Limb (tissue), 2 donors: ENCODE results near the gene ANKS1A.
"Not testable (repeated sequence)": the region's sequence is repeated elsewhere in the genome, so short reads cannot be mapped to it uniquely, and the experiment has no call there.

Source experiments
- DNase-seq, 2 donors: peaks; one replicate each; pipeline ENCODE4 v3.0.0-alpha.2; 2016; ENCODE audit errors: extremely low spot score in 2 of 2

The ANKS1A gene

DNA sequence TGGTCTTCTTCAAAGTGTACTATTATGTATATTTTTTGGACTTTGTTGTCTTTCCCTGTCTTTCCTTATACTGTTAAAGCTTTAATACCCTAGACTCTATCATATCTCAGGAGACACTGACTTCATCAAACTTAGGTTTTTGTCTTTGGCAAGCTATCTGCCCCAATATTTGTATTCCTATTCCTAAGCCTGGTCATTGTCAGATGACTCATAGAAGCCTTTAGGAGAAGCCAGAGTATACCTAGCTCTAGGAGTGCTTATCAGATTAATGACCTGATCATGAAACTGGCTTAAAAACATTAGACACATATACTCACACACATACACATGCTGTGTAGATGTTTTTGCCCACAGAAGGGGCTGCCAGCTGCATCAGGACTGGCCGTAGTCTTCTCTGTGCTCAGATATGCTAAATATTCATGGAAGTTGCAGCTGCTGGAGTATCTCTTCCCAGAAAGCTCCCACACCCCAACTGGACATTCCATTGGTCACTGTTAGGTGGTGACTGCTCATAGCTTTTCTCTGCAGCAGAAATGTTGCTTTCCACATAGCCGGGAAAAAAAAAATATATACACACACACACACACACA, 102.0 kb downstream of the ANKS1A start:
- no peak for DNase-seq

DNA sequence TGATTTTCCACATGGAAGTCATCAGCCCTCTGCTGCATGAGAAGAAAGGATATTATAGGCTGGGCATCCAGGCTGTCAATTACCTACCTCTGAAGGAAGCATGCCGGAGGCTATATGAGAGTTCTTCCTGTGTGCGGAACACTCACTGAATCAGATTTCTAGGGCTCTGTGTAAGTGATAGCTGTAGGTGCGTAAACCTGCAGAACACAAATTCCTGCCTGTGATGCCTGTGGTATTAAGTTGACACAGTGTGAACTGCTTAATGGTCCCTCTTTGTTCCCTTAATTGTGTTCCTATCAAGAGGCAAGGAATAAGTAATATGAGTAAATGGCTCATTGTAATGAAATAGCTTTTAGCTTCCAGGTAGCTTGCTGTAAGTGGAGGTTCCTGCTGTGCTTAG, 103.3 kb downstream of the ANKS1A start:
- DNase-seq: no peak

DNA sequence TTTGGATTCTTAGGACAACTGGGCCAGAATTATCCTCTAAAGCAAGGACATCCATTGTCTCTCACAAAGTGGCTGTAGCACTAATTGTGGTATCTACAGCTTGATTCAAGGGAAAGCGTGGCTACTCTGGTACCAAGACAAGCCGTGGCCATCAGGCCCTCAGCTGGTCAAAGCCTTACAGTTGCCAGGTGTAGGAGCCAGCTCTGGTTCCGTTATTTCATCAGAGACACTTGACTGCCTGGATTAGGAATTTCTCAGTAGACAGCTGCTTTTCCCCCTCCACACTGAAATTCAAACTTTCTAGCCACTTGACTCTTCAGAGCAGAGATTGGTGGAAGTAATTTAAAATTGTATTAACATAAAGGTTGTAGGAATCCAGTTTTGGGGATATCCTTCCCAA, 104.2 kb downstream of the ANKS1A start:
- no peak for DNase-seq

DNA sequence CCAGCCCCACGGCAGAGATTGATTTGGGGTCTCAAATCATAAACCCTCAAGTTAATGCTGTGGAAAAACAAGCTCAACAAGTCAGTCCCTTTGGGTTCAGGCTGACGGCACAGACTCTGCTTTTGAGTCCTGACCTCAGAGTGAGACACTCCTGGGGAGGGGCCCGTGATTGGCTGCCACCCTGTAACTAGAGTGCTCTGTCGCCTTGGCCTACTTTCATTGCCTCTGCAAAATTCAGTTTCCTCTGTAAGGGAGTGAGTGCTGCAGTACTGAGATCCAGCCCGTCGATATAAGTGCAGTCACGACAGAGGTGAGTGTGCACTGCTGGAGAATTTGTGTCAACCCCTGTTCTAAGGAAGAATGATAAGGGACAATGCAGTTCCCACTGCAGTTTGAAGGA, 105.6 kb downstream of the ANKS1A start:
- no peak for DNase-seq

DNA sequence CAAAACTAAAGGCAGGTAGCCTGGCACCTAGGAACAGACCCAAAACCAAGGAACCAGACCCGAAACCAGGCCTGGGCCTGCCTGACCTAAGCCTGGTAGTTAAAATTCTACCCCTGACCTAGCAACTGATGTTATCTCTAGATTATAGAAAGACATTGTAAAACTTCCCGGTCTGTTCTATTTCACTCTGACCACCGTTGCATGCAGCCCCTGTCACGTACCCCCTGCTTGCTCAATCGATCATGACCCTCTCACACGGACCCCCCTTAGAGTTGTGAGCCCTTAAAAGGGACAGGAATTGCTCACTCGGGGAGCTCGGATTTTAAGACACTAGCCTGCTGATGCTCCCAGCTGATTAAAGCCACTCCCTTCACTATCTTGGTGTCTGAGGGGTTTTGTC, 109.4 kb downstream of the ANKS1A start:
- DNase-seq: not testable (repeated sequence)

DNA sequence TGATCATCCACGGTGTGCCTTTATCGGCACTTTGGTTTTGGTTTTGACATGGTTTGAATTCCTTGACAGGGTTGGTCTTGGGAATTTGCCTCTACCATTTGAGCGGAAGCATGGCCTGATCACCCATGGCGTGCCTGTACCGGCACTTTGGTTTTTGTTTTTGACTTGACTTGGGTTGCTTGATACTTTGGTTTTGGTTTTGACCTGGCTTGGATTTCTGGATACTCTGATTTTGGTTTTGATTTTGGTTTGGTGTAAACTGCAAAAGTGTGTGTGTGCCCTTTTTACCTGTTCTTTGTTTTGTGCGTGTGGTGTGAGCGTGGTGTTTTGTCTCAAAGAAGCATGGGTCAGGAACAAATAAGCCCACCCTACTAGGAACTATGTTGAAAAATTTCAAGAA, 110.1 kb downstream of the ANKS1A start:
- DNase-seq: not testable (repeated sequence)

DNA sequence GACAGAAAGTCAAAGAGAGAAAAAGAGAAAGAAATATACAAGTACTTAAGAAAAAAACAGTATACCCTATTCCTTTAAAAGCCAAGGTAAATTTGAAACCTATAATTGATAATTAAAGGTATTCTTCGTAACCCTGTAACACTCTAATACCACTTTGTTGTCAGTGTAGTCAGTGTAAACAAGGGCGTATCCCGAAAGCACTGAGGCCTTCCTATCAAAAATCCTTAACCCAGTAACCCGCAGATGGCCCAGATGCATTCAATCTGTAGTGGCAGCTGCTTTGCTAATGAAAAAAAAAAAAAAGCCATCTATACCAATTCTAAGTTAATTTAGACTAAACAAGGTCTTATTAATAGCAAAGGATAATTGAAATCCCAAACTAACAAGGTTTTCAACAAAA, 110.9 kb downstream of the ANKS1A start:
- not testable (repeated sequence) for DNase-seq

DNA sequence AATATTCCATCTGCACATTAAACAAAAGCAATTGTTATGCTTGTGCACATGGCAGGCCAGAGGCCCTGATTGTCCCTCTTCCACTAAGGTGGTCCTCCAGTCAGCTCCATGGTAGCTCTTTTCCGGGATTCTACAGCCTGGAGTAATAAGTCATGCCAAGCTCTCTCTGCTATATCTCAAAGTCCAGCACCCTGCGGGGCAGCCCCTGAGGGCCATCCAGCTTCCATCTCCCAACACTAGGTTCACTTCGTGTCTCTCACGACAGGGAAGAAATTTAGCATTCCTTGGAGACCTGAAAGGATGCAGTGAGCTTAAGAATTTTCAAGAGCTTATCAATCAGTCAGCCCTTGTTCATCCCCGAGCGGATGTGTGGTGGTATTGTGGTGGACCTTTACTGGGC, 112.3 kb downstream of the ANKS1A start:
- DNase-seq: not testable (repeated sequence)

DNA sequence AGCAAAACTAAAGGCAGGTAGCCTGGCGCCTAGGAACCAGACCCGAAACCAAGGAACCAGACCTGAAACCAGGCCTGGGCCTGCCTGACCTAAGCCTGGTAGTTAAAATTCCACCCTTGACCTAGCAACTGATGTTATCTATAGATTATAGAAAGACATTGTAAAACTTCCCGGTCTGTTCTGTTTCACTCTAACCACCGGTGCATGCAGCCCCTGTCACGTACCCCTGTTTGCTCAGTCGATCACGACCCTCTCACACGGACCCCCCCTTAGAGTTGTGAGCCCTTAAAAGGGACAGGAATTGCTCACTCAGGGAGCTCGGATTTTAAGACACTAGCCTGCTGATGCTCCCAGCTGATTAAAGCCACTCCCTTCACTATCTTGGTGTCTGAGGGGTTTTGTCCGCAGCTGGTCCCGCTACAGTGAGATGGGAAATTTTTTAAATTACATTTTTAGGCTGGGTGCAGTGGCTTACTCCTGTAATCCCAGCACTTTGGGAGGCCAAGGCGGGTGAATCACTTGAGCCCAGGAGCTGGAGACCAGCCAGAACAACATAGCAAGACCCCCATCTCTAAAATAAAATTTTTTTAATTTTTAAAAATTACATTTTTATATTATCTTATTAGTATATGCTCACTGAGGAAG, 115.0 kb downstream of the ANKS1A start:
- DNase-seq: not testable (repeated sequence)

DNA sequence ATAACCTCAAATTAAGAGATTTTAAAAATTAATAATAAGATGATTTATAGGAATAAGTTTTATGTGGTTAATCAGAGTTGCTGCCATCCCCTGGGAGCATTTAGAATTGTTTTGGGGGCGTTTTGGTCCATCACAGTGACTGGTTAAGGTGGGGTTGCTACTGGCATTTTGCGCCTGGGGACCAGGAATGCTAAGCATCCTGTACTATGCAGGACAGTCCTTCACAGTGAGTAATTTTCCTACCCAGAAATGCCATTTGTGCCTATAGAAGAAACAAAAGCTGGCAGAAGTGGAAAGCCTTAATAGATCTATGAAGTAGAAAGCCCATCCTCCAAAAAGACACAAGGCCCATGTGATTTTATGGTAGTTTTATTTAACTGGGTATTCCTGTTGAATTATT, 118.0 kb downstream of the ANKS1A start:
- DNase-seq: no peak

DNA sequence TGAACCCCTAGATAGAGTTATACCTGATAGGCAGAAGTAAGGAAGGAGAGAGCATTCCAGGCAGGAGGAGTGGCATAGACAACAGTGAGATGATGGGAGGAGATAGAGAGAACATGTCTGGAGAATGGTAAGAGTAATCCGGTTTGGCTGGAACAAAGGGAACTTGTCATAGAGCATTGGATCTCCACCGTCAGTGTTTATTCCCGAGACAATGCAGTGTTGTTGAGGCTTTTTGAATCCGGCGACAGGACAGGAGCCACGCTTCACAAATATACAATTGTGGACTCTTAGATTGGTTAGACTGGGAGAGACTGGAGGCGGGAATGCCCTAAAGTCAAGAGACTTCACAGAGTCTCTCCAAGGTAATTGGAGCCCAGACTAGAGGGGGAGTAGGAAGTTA, 119.8 kb downstream of the ANKS1A start:
- no peak for DNase-seq

DNA sequence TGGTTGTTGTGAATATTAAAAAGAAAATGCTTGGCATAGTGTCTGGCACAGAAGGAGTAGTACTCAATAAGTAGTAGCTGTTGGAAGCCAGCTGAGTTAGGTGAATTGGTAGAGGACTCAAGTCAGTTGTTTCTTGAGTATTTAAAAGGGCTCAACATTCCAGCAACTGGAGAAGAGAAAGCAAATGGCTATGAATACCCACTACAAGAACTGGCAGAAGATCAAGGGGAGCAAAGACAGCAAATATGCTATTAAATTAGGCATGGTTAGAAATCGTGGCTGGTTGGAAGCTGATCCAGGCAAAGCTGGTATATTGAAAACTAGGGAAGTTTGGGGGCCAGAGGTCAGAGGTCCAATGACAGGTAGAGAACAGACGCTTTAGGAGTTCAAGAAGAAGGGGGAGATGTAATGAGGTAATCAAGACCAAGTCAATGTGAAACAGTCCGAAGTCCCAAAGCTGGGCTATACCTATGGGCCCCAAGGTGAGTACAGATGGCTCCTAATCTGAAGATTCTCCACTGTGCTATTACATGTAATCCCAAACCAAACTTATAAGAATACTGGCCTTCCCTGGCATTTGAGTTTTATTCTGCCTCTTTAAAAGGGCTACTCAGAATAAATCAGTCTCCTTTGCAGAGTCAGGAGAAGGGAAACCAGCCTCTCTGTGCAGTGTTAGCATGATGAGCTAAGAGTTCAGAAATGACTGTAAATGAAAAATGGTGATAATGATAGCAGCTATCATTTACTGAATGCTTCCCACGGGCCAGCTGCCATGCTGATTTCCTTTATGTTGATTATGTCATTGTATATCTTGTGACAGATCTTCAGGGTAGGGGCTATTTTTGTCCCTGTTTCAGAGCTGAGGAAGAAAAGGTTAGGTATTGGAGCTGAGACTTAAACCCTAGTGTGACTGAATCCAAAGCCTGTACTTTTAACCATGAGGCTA, 122.3 kb downstream of the ANKS1A start:
- no peak for DNase-seq

DNA sequence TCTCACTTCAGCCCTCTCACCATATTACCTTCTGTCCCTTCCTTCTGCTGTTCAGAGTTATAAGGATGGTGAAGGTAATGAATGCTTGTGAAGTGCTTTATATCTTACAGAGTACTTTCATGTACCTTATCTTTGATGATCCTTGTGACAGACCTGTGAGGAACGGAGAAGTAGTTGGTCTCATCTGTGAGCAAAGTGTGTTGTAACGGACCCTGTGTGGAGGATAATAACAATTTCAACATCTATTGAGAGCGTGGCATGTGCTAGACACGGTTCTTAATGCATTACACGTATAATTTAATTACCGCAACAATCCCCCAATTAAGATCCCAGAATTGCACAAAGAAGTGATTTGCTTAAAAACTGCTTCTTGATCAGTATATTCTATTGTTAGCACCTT, 124.6 kb downstream of the ANKS1A start:
- DNase-seq: no peak

DNA sequence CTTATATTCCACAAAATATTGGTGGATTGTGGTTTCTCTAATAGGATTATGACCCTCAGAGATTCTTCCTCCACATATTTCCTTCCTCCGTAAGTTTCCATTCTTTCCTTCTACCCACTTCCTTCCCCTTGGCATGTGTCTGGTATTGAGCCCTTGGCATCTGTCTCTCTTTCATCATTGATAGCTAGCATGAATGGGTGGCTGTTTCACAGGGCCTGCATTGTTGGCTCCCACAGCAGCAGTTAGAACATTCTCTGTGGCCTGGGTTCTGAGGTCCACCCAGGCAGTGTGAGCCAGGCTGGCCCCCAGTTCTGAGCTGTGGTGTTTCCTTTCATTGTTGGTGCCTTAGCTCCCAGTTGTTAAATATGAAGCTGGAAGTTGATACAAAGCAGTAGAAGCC, 125.3 kb downstream of the ANKS1A start:
- DNase-seq: no peak

DNA sequence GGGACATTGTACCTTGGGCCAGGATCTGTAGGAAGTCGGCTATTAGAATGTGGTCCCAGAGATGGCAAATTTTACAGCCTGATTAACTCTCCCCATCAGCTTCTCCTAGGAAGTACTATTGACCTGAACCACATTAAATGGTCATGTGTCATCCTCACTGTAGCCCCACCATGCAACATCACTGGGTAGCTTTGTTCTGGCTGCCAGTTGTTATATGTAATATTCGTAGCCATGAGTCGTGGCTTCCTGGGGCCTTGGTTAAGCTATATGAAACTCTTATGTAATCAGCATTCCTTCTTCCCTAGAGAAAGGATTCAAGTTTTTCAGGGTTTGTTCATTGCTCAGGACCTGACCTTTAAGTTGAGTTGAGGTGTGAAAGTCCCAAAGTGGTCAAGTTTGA, 125.7 kb downstream of the ANKS1A start:
- no peak for DNase-seq

DNA sequence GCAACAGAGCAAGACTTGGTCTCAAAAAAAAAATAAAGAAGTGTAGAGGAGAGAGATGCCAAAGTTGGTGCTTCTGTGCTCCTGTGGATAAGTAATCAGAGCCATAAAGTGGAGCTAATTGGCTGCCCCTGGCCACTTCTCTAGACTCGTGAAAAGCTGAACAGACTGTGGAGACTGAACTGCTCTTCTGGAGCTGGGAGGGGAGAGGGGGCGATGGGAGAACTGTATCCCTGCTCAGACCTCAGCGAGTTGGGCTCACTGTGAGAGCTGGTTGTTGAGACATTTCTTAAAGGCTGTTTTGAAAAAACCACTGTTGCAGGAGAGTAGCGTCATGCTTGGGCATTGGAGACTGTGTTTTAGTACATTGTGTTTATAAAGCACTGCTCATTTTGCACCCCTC, 126.4 kb downstream of the ANKS1A start:
- DNase-seq: no peak

DNA sequence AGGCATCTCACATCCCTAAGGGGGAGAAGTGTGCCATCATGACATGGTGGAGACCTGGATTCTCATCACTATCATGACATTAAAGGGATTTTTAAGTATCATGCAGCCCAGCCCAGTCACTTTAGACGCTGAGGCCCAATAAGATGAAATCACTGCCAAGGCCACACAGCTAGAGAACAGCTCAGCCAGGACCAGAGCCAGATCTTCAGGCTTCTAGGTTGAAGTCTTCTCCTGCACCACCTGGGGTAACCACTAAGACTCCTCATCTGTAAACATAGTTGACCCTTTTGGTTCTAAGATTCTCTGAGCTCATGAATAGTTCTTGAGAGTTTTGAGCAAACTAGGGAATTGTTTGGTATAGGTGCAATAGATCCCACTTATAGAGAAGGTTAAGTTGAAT, 126.9 kb downstream of the ANKS1A start:
- no peak for DNase-seq

DNA sequence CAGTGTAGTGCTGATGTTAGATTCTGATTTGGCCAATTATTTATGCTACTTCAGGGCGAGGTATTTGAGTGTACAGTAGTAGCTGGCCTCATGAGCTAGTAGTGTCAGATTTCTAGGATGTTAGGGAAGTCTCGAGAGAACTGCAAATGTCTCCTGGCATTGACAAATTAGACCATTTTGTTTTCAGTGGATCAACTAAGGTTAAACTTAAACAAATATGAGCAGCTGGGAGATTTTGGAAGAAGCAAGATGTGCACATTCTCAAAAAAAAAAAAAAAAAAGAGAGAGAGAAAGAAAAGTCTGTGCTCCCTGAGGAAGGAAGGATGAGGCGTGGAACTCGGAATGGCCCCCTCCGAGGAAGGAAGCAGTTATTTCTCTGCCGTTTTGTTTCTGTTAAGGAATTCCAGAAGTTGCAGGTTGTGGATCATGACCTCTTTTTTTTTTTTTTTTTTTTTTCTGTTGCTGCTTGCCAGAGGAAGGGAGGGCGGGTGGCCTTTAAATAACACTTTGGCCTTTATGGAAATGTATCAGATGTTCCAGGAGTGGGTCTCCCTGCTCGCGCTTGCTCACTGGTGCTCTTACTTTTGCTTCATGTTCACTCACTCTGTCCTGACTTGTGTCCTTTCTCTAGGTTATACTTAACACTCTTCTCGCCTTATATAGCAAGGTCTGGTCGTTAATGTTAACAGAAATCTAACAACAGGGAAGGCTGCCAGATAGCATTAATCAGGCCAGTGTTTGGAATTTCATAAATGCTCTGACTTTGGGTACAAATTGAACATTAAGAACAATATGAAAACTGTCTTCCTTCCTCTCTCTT, 127.7 kb downstream of the ANKS1A start:
- peak in 1 of 2 donors; percentile 77 for DNase-seq

DNA sequence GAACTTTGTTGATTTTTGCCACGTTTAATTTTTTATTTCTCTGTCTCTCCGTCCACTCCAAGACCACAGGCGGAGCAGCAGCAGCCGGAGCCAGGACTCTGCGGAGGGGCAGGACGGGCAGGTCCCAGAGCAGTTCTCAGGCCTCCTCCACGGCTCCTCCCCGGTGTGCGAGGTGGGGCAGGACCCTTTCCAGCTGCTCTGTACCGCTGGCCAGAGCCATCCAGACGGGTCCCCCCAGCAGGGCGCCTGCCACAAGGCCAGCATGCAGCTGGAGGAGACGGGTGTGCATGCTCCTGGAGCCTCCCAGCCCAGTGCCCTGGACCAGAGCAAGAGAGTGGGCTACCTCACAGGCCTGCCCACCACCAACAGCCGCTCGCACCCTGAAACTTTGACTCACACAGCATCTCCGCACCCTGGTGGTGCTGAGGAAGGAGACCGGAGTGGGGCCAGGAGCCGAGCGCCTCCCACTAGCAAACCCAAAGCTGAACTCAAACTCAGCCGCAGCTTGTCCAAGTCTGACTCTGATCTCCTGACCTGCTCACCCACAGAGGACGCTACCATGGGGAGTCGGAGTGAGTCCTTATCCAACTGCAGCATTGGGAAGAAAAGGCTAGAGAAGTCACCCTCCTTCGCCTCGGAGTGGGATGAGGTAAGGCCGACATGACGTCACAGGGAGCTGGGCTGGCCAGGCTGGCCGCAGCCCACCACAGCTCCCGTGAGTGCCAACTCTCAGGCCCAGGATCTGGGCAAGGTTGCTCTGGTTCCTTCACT, 128.5 kb downstream of the ANKS1A start:
- DNase-seq: peak in 1 of 2 donors; percentile 50

DNA sequence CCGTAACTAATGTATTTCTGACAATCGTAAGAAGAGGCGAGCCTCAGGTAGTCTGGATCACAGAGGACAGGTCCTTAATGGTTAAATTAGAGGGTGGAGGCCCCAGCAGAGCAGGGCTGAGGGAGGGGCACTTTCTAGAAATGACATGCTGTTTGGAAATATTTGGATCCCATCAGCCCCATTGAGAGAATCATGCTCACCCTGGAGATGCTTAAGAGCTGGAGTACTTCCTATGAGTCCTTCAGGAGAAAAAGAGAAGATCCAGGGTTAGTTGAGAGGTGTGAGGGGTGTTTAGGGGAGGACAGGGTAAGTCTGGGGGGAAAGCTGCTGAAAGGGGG, 129.1 kb downstream of the ANKS1A start:
- DNase-seq: no peak

DNA sequence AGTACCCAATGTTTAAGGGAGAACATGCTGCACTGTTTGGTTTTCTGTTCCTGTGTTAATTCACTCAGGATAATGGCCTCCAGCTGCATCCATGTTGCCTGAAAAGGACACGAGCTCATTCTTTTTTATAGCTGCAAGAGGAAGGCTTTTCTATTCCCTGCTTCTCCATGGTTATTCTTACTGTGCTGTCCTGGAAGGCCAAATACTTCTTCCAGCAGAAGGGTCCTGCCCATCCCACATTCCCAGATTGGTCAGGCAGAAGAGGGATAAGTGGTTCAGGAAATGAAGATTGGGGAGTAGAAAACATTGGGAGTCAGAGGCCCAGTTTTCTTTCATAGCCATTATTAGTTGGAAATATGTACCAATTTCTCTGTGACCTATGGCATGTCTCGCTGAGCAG, 129.7 kb downstream of the ANKS1A start:
- DNase-seq: no peak
